NCI-H460 (cell line): ENCODE data around the gene PLA1A. TPM values are rescaled to one million over a fixed set of nuclear protein-coding genes. Genes with fewer than 3 reads are reported as not detected.
"Not testable (repeated sequence)": the region's sequence is repeated elsewhere in the genome, so short reads cannot be mapped to it uniquely, and the experiment has no call there.

ENCODE experiments used
- DNase-seq: peaks from one replicate; pipeline ENCODE4 v3.0.0-alpha.2; 2016; ENCODE audit warnings: low read depth; ENCODE audit errors: extremely low read depth
- total RNA-seq: library from RNA; depleted of rRNA; stranded (reverse); fragments of >200 nt; shearing (Covaris generic); gene quantifications from 2 replicates; pipeline ENCODE4 v1.2.3, GENCODE V29; 2014; rRNA removed

PLA1A gene
- total RNA-seq, 1 experiment from 2014 or later, result not detected

- no peak for DNase-seq
These were observed 63.1 kb downstream of the PLA1A start, which contains the start of gene POPDC2 for GRCh38 chr3:119660474-119661440. POPDC2 (minus strand) TSS chr3:119660589; CDS start chr3:119660423, 166 bp downstream.

GRCh38 chr3:119662604-119663373 is 65.1 kb downstream of the PLA1A start:
- no peak for DNase-seq

- no peak for DNase-seq
These were observed 66.2 kb downstream of the PLA1A start for GRCh38 chr3:119663885-119664284.

- no peak for DNase-seq
These were observed 66.7 kb downstream of the PLA1A start for GRCh38 chr3:119664370-119664769.

- DNase-seq, result no peak
These were observed 67.2 kb downstream of the PLA1A start for GRCh38 chr3:119664850-119665379.

GRCh38 chr3:119665954-119666559 is 68.4 kb downstream of the PLA1A start:
- no peak for DNase-seq

- no peak for DNase-seq
These were observed 72.4 kb downstream of the PLA1A start for GRCh38 chr3:119669906-119670570.

GRCh38 chr3:119672776-119673175 is 75.1 kb downstream of the PLA1A start:
- no peak for DNase-seq

GRCh38 chr3:119673875-119674274 is 76.2 kb downstream of the PLA1A start:
- DNase-seq, result no peak

GRCh38 chr3:119675188-119675874 is 77.6 kb downstream of the PLA1A start:
- no peak for DNase-seq

GRCh38 chr3:119676020-119676419 is 78.3 kb downstream of the PLA1A start:
- DNase-seq, result no peak

GRCh38 chr3:119676771-119677640 is 79.3 kb downstream of the PLA1A start, which contains the start of gene COX17:
COX17 (minus strand) TSS chr3:119677406; CDS start chr3:119677310, 96 bp downstream.
- peak; percentile 88 for DNase-seq

GRCh38 chr3:119677641-119677934 is 79.9 kb downstream of the PLA1A start:
- DNase-seq, result no peak

GRCh38 chr3:119678209-119678608 is 80.5 kb downstream of the PLA1A start:
- DNase-seq, result not testable (repeated sequence)

Other genes starting within 250 kb of the PLA1A start
- 31.9 and 36.6 TPM in 2 replicates for gene TMEM39A, start 134.3 kb upstream of the PLA1A start, total RNA-seq
- gene POGLUT1, start 128.9 kb upstream of the PLA1A start, total RNA-seq, result 8.8 and 12.4 TPM in 2 replicates
- 61.1 and 65.6 TPM in 2 replicates for gene TIMMDC1, start 99.3 kb upstream of the PLA1A start, total RNA-seq
- not detected in 2 replicates for gene CD80, start 38.3 kb upstream of the PLA1A start, total RNA-seq
- 0.06 and 0.30 TPM in 2 replicates for gene ADPRH, start 18.4 kb upstream of the PLA1A start, total RNA-seq
- gene POPDC2, start 62.7 kb downstream of the PLA1A start, total RNA-seq, result 0.38 TPM in 1 of 2 replicates, not detected in the other
- gene COX17, start 79.5 kb downstream of the PLA1A start, total RNA-seq, result 39.9 and 45.8 TPM in 2 replicates
- gene CFAP91, start 105.1 kb downstream of the PLA1A start, total RNA-seq, result not detected in 2 replicates
- 0.12 TPM in 1 of 2 replicates, not detected in the other for gene NR1I2, start 184.2 kb downstream of the PLA1A start, total RNA-seq